Caco-2 (cell line): ENCODE results near the gene EMP3. TPM values are rescaled to one million over a fixed set of nuclear protein-coding genes. Genes with fewer than 3 reads are reported as not detected.

Source experiments
- BruUV-seq: library from RNA; stranded (reverse); fragments of 400-500 nt; replicated peaks from 2 replicates; lab custom pipeline; 2021; lab: Mats Ljungman, UMichigan
- CTCF ChIA-PET: fragments of 300-600 bp; sonication (Branson Sonifier 250); formaldehyde crosslinking; loops from one replicate; lab custom pipeline; 2022; ENCODE audit warnings: antibody characterized with exemption; lab: Charles Lee
- POLR2A ChIA-PET: fragments of 300-600 bp; sonication (Branson Sonifier 250); formaldehyde crosslinking; loops from one replicate; lab custom pipeline; 2022; ENCODE audit warnings: antibody characterized with exemption; lab: Charles Lee
- DNase-seq, 2 experiments: peaks; one replicate each; pipeline versions ENCODE4 v3.0.0 to v3.0.0-alpha.2; 2020 to 2022
- H3K27me3 ChIP-seq: replicated peaks from 2 replicates; pipeline ENCODE4 v1.6.0; 2011; ENCODE audit warnings: low read length; ENCODE audit not compliant: control insufficient read depth, insufficient read depth
- H3K36me3 ChIP-seq: 2 replicates; pipeline ENCODE4 v1.5.1; 2011; ENCODE audit warnings: low read length; ENCODE audit not compliant: control insufficient read depth, insufficient read depth
- H3K4me1 ChIP-seq: fragments of 250-450 bp; sonication (Bioruptor Pico); 2 replicates; pipeline ENCODE4 v1.5.1; 2020; ENCODE audit warnings: mild to moderate bottlenecking
- H3K4me3 ChIP-seq: 2 replicates; pipeline ENCODE4 v1.5.1; 2011; ENCODE audit warnings: low read depth, mild to moderate bottlenecking, control low read depth, low read length
- H3K9me3 ChIP-seq: fragments of 250-450 bp; sonication (Bioruptor Pico); 2 replicates; pipeline ENCODE4 v1.5.1; 2020; ENCODE audit warnings: mild to moderate bottlenecking, moderate library complexity
- H3K27ac Mint-ChIP-seq: one replicate; pipeline ENCODE4 v1.8.0; 2022; ENCODE audit warnings: mixed read lengths; ENCODE audit not compliant: unreplicated experiment
- H3K27me3 Mint-ChIP-seq: one replicate; pipeline ENCODE4 v1.8.0; 2022; ENCODE audit warnings: mixed read lengths; ENCODE audit not compliant: insufficient read depth, unreplicated experiment
- H3K36me3 Mint-ChIP-seq: one replicate; pipeline ENCODE4 v1.8.0; 2022; ENCODE audit warnings: mild to moderate bottlenecking, mixed read lengths; ENCODE audit not compliant: insufficient read depth, unreplicated experiment
- H3K4me1 Mint-ChIP-seq: one replicate; pipeline ENCODE4 v1.8.0; 2022; ENCODE audit warnings: low read depth, mixed read lengths; ENCODE audit not compliant: unreplicated experiment
- H3K4me3 Mint-ChIP-seq: one replicate; pipeline ENCODE4 v1.8.0; 2022; ENCODE audit warnings: mild to moderate bottlenecking, moderate library complexity, mixed read lengths; ENCODE audit not compliant: unreplicated experiment
- H3K9me3 Mint-ChIP-seq: one replicate; pipeline ENCODE4 v1.8.0; 2022; ENCODE audit warnings: mixed read lengths; ENCODE audit not compliant: unreplicated experiment
- intact Hi-C: fragments of 100-400 bp; cut with micrococcal nuclease; formaldehyde crosslinking; loops from one replicate; pipeline ENCODE4 v1.10.0; 2022; ENCODE audit not compliant: unreplicated experiment
- total RNA-seq: library from RNA; stranded (reverse); gene quantifications from 2 replicates; pipeline ENCODE4 v1.2.3, GENCODE V29; 2022
- TF ChIP-seq, protein P1 (sequence below), 2 experiments: fragments of 200-600 bp in 1 of 2; IDR thresholded peaks; 1 replicate in 1 of 2; 2 replicates in 1 of 2; pipeline versions ENCODE4 v1.5.1 to v1.8.0; 2011 to 2022; ENCODE audit warnings: antibody characterized with exemption in 1 of 2, control low read depth in 1 of 2, inconsistent platforms in 1 of 2, low read depth in 1 of 2, low read length in 1 of 2, mild to moderate bottlenecking in 1 of 2, moderate library complexity in 1 of 2; ENCODE audit not compliant: insufficient read depth in 1 of 2, severe bottlenecking in 1 of 2, unreplicated experiment in 1 of 2

The EMP3 gene
- total RNA-seq, 1 experiment from 2014 or later, result 6.8 TPM

DNA sequence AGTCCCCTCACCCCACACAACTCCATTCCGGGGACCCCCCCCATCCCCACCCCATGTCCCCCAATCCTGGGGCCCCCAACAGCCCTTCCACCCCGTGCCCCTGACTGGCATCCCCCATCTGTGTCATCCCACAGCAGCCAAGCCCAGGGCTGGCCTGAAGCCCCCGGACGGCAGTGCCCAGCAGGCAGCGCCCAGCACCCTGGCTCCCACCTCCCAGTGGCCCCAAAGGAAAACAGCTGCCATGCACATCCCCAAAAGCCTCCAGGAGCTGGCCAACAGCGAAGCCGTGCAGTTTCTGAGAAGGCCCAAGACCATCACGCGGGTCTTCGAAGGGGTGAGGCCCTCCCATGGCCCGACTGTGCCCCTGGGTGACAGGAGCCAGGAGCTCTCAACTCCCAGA, 40.2 kb downstream of the EMP3 start:
- no peaks in the 10 kb centered on the region for H3K36me3 ChIP-seq
- intact Hi-C loops, result loop anchor here (2.0 kb wide), 1 partner anchor 33 kb away; no protein-coding TSS in a partner anchor
- no peaks in the 10 kb centered on the region for H3K27me3 ChIP-seq
- H3K9me3 ChIP-seq, result no peaks in the 10 kb centered on the region
- peaks cover 6% of the 10 kb centered on the region; the same call in 1 of the 2 replicates for H3K4me1 ChIP-seq
- Mint-ChIP-seq H3K4me3 (no peak overlapping the region), H3K27ac (peak overlapping the region; percentile 84), H3K27me3 (no peaks in the 10 kb centered on the region), H3K9me3 (no peaks in the 10 kb centered on the region), H3K36me3 (peaks cover 21% of the 10 kb centered on the region), H3K4me1 (peaks cover 6% of the 10 kb centered on the region)
- no peak for DNase-seq
- ChIA-PET POLR2A (no interaction called here), CTCF (interaction anchor here (0.6 kb wide), 1 partner anchor 175 kb away, joined by 5 read pairs; no protein-coding TSS in a partner anchor)
- no TSS peak for BruUV-seq
- TF ChIP-seq, protein P1, sequence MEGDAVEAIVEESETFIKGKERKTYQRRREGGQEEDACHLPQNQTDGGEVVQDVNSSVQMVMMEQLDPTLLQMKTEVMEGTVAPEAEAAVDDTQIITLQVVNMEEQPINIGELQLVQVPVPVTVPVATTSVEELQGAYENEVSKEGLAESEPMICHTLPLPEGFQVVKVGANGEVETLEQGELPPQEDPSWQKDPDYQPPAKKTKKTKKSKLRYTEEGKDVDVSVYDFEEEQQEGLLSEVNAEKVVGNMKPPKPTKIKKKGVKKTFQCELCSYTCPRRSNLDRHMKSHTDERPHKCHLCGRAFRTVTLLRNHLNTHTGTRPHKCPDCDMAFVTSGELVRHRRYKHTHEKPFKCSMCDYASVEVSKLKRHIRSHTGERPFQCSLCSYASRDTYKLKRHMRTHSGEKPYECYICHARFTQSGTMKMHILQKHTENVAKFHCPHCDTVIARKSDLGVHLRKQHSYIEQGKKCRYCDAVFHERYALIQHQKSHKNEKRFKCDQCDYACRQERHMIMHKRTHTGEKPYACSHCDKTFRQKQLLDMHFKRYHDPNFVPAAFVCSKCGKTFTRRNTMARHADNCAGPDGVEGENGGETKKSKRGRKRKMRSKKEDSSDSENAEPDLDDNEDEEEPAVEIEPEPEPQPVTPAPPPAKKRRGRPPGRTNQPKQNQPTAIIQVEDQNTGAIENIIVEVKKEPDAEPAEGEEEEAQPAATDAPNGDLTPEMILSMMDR (IDR thresholded peaks at IDR 0.05; ENCODE audit: insufficient read depth in 1 of 2, low read depth in 1 of 2, low read length in 1 of 2, severe bottlenecking in 1 of 2, unreplicated experiment in 1 of 2), result no peak
- H3K4me3 ChIP-seq, result no peak overlapping the region

DNA sequence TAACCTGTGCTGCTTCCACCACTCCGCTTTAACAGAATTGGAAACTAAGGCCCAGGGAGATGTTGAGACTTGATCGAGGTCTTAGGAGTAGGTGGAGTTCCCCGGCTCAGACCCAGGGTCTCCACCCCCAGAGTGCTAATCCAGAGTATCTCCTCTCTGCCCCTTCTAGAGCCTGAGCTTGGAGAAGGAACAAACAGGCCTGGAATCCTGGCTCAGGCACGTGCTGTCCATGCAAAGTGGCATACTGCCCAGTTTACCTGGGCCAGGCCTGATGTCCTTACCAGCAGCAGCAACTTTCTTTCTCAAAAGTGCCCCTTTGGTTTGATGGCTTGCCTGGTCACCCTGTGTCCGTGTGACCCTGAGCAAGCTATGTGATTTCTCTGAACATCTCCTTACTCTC, 42.5 kb downstream of the EMP3 start:
- H3K36me3 Mint-ChIP-seq, result peaks cover 17% of the 10 kb centered on the region
- no peaks in the 10 kb centered on the region for H3K36me3 ChIP-seq
- no peak overlapping the region for H3K27ac Mint-ChIP-seq
- BruUV-seq, result no TSS peak
- no peaks in the 10 kb centered on the region for H3K9me3 ChIP-seq
- DNase-seq, result no peak
- ChIA-PET CTCF (no interaction called here), POLR2A (no interaction called here)
- TF ChIP-seq, protein P1 (IDR thresholded peaks at IDR 0.05; ENCODE audit: insufficient read depth in 1 of 2, low read depth in 1 of 2, low read length in 1 of 2, severe bottlenecking in 1 of 2, unreplicated experiment in 1 of 2), result no peak
- intact Hi-C loops, result no loop called here
- H3K4me3 Mint-ChIP-seq, result no peak overlapping the region
- H3K27me3 Mint-ChIP-seq, result no peaks in the 10 kb centered on the region
- H3K27me3 ChIP-seq, result no peaks in the 10 kb centered on the region
- H3K4me1 Mint-ChIP-seq, result peaks cover 13% of the 10 kb centered on the region
- no peak overlapping the region for H3K4me3 ChIP-seq
- peaks cover 6% of the 10 kb centered on the region; the same call in 1 of the 2 replicates for H3K4me1 ChIP-seq
- H3K9me3 Mint-ChIP-seq, result no peaks in the 10 kb centered on the region

DNA sequence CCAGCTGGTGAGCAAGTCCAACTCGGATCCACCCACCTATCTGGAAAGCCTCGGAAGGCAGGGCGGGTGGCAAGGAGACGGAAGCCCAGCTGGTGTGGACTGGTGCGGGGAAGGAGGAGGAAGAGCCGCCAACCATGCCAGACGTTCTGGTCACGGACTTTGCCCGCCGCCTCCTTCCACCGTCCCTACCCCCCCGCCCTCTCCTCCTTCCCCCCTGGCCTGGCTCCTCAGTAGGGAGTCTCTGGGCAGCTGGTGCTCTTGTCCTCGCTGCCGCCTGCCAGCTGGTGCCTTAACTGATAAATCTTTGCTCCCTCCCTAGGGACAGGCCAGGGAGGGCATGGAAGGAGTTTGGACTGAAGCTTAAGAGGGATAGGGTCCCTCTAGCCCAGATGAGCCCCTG, 43.6 kb downstream of the EMP3 start:
- ChIA-PET CTCF (no interaction called here), POLR2A (interaction anchor here (0.5 kb wide), 1 partner anchor 98 kb away, joined by 5 read pairs; no protein-coding TSS in a partner anchor)
- no TSS peak for BruUV-seq
- H3K27me3 Mint-ChIP-seq, result no peaks in the 10 kb centered on the region
- H3K9me3 Mint-ChIP-seq, result no peaks in the 10 kb centered on the region
- H3K4me3 ChIP-seq, result no peak overlapping the region
- no peaks in the 10 kb centered on the region for H3K36me3 ChIP-seq
- no peaks in the 10 kb centered on the region for H3K27me3 ChIP-seq
- H3K4me1 ChIP-seq, result peaks cover 6% of the 10 kb centered on the region; the same call in 1 of the 2 replicates
- peaks cover 6% of the 10 kb centered on the region for H3K36me3 Mint-ChIP-seq
- no peak for DNase-seq
- H3K4me1 Mint-ChIP-seq, result peaks cover 13% of the 10 kb centered on the region
- H3K4me3 Mint-ChIP-seq, result no peak overlapping the region
- H3K27ac Mint-ChIP-seq, result no peak overlapping the region
- H3K9me3 ChIP-seq, result no peaks in the 10 kb centered on the region
- intact Hi-C loops, result no loop called here
- TF ChIP-seq, protein P1 (IDR thresholded peaks at IDR 0.05; ENCODE audit: insufficient read depth in 1 of 2, low read depth in 1 of 2, low read length in 1 of 2, severe bottlenecking in 1 of 2, unreplicated experiment in 1 of 2), result no peak
